KG1 (cell line): ENCODE measurements around the gene HOGA1.
"Not testable (repeated sequence)": the region's sequence is repeated elsewhere in the genome, so short reads cannot be mapped to it uniquely, and the experiment has no call there.

Source experiments
- DNase-seq: peaks from one replicate; lab custom pipeline; 2025; lab: John Stamatoyannopoulos, UW

The HOGA1 gene

DNA sequence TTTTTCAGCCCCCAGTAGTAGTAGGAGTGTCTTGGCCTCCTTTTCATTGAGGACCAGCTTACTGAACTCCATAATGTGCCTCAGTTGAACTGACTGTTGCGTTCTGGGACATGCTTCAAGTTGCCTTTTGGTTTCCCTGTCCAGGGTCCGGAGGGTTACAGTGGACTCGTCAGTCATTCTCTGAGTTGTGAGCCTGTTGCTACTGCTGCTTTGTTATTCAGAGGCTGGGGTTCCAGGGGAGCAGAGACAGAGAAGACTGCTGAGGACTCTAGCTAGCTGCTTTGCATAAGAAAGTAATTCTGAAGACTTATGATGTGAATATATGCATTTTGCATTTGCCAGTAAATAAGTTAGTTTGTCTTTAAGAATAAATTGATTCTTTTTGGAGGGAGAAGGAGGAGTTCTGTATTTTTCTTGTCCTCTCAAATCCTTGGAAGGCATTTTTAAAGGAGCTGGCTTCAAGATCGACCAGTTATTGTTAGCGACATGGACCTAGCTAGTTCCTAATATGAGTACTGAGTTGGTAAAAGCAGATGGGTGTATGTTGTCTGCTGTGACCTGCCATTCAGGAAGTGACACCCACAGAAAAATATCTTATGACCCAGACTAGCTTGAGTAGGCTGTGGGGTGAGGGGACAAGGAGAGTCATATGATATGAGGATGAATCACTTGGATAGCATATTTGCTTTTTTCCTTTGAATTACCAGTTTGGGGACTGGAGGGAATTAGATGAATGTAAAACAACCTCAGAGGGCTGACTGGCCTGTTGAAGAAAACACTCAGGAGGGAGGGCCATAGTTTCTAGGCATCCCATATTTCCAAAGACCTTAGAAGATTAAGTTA lies 64.6 kb downstream of the HOGA1 start:
- DNase-seq = no peak

- not testable (repeated sequence) for DNase-seq
These were observed 65.2 kb downstream of the HOGA1 start for GRCh38 chr10:97649405-97649750.

DNA sequence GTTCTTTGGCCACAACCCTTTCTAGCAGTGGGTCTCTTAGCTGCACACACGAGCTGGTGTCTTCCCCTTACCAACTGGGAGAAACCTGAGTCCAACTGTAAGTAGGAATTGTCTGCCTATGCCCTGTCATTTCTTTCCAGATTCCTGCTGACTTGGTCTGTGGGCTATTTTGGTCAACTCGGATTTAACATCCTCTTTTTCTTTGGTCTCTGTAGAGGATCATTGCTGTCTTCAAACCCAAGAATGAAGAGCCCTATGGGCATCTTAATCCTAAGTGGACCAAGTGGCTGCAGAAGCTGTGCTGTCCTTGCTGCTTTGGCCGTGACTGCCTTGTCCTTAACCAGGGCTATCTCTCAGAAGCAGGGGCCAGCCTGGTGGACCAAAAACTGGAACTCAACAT lies 66.5 kb downstream of the HOGA1 start:
- DNase-seq = no peak

DNA sequence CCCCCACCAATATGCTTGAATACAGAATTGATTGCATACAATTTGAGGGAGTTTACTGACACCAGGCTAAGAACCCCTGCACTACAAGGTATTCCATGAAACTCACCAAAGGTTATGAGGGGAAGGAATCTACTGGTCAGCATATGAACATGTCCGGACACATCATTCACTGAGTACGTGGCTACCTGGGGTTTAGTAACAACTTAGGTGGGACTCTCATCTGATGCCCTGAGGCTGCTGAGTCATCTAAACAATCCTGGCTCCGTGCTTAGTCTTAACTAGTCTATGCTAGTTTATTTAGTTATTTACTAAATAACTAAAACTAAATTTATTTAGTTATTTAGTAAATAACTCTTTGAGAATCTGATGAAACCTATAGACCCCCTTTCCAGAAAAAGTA lies 67.6 kb downstream of the HOGA1 start:
- no peak for DNase-seq

- DNase-seq = no peak
These were observed 72.6 kb downstream of the HOGA1 start for GRCh38 chr10:97656777-97657176.

- DNase-seq = no peak
These were observed 75.4 kb downstream of the HOGA1 start for GRCh38 chr10:97659589-97659988.
